ENCODE data around the gene CCDC80. TPM values are rescaled to one million over a fixed set of nuclear protein-coding genes. Genes with fewer than 3 reads are reported as not detected.

The CCDC80 gene
- total RNA-seq: 160 TPM

DNA sequence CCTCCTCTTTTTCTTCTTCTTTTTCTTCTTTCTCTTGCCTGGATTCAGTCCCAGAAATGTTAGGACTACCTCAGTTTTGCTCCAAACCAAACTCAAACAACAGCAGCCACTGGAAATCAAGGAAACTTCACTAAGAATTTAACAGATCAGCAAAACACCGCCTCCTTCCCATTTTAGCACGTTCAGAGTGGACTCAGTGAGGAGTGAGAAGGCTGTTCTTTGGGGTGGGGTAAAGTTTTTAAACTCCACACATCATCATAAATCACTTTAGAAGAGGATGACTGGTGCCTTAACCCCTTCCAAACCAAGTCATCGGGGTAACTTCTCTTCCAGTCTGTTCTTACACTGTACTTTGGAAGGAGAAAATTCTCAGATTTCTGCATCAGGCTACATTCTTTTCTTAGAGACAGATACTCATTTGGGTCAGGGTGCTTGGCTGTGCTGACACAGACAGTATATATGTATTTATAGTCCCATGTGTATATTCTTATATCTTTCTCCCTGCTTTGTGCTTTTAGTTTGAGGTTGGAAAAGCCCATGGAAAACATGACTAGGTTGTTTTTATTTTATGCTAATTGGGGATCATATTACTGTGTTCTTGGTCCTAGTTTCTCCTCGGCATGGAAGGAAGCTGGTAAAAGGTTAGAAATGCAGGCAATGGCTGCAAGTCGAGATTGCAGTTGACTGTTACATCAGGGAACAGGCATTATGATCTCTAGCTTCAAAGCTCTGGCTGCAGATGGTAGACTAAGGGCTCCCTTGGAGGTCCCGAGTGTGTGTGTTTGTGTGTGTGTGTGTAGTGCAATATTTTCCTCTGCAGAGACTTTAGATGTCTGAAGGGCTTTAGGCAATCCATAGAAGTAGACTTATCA is at the start of gene CCDC80:
CCDC80 (minus strand) TSS at position 214 of the 872 bp plus-strand sequence. CDS start 1,238 bp downstream, outside the sequence.
- H3K4me1 ChIP-seq: peaks cover 3 to 29% of the 10 kb centered on the region in 2 donors
- peak within 1 kb of the TSS; percentile 77 to 83 for H3K27ac ChIP-seq
- H3K4me3 ChIP-seq: peak within 1 kb of the TSS; percentile 46 to 56
- peak in 1 of 2 donors; percentile 71 for DNase-seq (ENCODE audit: low spot score in 2 of 2)
- intact Hi-C loops (cut with DNase I): loop anchor here (5.0 kb wide), 1 partner anchor 59 kb away; no protein-coding TSS in a partner anchor
- no peaks in the 10 kb centered on the region for H3K36me3 ChIP-seq
- no peaks in the 10 kb centered on the region for H3K9me3 ChIP-seq
- H3K27me3 ChIP-seq: no peaks in the 10 kb centered on the region
- TF ChIP-seq, protein P1, sequence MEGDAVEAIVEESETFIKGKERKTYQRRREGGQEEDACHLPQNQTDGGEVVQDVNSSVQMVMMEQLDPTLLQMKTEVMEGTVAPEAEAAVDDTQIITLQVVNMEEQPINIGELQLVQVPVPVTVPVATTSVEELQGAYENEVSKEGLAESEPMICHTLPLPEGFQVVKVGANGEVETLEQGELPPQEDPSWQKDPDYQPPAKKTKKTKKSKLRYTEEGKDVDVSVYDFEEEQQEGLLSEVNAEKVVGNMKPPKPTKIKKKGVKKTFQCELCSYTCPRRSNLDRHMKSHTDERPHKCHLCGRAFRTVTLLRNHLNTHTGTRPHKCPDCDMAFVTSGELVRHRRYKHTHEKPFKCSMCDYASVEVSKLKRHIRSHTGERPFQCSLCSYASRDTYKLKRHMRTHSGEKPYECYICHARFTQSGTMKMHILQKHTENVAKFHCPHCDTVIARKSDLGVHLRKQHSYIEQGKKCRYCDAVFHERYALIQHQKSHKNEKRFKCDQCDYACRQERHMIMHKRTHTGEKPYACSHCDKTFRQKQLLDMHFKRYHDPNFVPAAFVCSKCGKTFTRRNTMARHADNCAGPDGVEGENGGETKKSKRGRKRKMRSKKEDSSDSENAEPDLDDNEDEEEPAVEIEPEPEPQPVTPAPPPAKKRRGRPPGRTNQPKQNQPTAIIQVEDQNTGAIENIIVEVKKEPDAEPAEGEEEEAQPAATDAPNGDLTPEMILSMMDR (IDR thresholded peaks at IDR 0.05): no peak

DNA sequence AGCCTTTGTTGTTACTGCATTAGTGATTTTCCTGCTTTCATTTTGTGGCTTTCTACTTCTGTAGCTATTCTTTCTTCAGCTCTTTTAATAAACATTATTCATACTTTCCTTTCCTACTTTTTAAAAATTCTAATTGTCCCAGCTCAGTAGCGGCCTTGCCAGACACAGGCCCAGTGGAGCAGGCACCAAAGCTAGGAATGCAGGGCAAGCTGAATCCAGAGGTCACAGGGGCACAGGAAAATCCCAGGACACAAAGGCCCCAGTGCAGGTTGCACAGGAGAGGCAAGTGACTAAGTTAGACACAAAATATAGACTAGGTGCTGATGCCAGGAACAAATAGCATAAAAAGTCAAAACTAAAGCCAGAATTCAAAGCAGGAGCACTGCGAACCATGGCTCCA is 49.0 kb upstream of the CCDC80 start:
- H3K27ac ChIP-seq: peak overlapping the region in 1 of 2 donors; percentile 59

DNA sequence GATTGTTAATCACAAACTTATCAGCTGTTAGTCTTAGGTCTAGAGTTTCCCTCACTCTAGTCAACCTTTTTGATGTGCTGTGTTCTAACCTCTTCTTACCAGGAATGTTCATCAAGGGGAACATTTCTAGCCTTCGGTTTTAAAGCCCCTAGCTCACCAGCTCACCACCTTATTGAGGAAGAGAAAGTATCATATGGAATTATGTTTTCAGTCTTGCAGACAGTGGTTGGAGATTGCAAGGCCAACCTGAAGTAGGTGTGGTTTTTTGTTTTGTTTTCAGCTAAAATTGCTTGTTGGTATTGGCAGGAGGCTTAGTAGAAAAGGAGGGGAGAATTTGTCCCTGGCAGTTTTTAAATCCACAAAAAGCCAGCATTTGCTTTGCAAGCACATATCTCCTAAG is 48.4 kb upstream of the CCDC80 start:
- Histone ChIP-seq H3K27ac (peak overlapping the region in 1 of 2 donors; percentile 59), H3K4me1 (no peaks in the 10 kb centered on the region), H3K27me3 (no peaks in the 10 kb centered on the region), H3K9me3 (no peaks in the 10 kb centered on the region), H3K4me3 (no peak overlapping the region), H3K36me3 (no peaks in the 10 kb centered on the region)
- intact Hi-C loops (cut with DNase I): no loop called here
- DNase-seq (ENCODE audit: low spot score in 2 of 2): no peak
- TF ChIP-seq, protein P1 (IDR thresholded peaks at IDR 0.05): no peak

More for the DNA sequence above, 49.0 kb upstream of the CCDC80 start:
- Histone ChIP-seq H3K4me3 (no peak overlapping the region), H3K9me3 (no peaks in the 10 kb centered on the region), H3K36me3 (no peaks in the 10 kb centered on the region), H3K27me3 (no peaks in the 10 kb centered on the region), H3K4me1 (no peaks in the 10 kb centered on the region)
- TF ChIP-seq, protein P1 (IDR thresholded peaks at IDR 0.05): no peak
- intact Hi-C loops (cut with DNase I): no loop called here
- no peak for DNase-seq (ENCODE audit: low spot score in 2 of 2)

GRCh38 chr3:112688819-112689218 is 47.9 kb upstream of the CCDC80 start:
- intact Hi-C loops (cut with DNase I): no loop called here
- TF ChIP-seq, protein P1 (IDR thresholded peaks at IDR 0.05): no peak
- DNase-seq (ENCODE audit: low spot score in 2 of 2): no peak
- Histone ChIP-seq H3K36me3 (no peaks in the 10 kb centered on the region), H3K4me3 (no peak overlapping the region), H3K27ac (peak overlapping the region; percentile 18 to 59), H3K27me3 (no peaks in the 10 kb centered on the region), H3K9me3 (no peaks in the 10 kb centered on the region), H3K4me1 (no peaks in the 10 kb centered on the region)

- Histone ChIP-seq H3K27me3 (no peaks in the 10 kb centered on the region), H3K27ac (peak overlapping the region; percentile 0 to 18), H3K36me3 (no peaks in the 10 kb centered on the region), H3K4me1 (no peaks in the 10 kb centered on the region), H3K4me3 (no peak overlapping the region), H3K9me3 (no peaks in the 10 kb centered on the region)
- TF ChIP-seq, protein P1 (IDR thresholded peaks at IDR 0.05): no peak
- intact Hi-C loops (cut with DNase I): no loop called here
- no peak for DNase-seq (ENCODE audit: low spot score in 2 of 2)
Measured at GRCh38 chr3:112688085-112688769, 47.3 kb upstream of the CCDC80 start.
